Sigmoid colon (tissue), 4 donors: Measurements from ENCODE around the gene MED26.

ENCODE experiments used
- EP300 ChIP-seq, 4 donors: sonication (generic); formaldehyde crosslinking; IDR thresholded peaks; one replicate each; pipeline ENCODE4 v1.6.1; 2017; ENCODE audit warnings: antibody characterized with exemption in 4 of 4
- POLR2AphosphoS5 ChIP-seq, 4 donors: sonication (generic); formaldehyde crosslinking; IDR thresholded peaks; one replicate each; pipeline ENCODE4 v1.6.1; 2017; ENCODE audit warnings: antibody characterized with exemption in 4 of 4
- TF ChIP-seq, protein P1 (sequence below), 4 experiments: fragments of 450-650 bp in 3 of 4; fragments of 200-600 bp in 1 of 4; IDR thresholded peaks; one replicate each; pipeline ENCODE4 v1.5.1; 2016 to 2019; ENCODE audit warnings: antibody characterized with exemption in 4 of 4, mild to moderate bottlenecking in 3 of 4, moderate library complexity in 2 of 4

DNA sequence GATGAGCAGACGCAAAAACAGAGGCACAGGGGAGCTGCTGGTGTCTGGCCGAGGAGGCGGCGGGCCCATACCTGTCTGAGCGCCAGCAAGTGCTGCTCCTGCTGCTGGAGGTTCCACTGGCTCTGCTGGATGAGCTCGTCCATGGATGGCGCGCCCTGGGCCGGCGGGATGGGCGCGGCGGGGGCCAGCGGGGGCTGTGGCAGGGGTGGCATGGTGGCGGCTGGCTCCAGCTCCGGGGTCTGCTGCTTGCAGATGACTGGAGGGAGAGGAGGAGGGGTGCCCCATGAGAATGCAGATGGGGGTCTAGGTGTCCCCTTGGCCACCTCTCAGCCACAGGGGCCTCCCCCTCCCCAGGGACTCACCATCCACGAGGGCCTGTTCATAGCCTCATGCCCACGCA lies 92.6 kb downstream of the MED26 start:
- TF ChIP-seq, protein P1, sequence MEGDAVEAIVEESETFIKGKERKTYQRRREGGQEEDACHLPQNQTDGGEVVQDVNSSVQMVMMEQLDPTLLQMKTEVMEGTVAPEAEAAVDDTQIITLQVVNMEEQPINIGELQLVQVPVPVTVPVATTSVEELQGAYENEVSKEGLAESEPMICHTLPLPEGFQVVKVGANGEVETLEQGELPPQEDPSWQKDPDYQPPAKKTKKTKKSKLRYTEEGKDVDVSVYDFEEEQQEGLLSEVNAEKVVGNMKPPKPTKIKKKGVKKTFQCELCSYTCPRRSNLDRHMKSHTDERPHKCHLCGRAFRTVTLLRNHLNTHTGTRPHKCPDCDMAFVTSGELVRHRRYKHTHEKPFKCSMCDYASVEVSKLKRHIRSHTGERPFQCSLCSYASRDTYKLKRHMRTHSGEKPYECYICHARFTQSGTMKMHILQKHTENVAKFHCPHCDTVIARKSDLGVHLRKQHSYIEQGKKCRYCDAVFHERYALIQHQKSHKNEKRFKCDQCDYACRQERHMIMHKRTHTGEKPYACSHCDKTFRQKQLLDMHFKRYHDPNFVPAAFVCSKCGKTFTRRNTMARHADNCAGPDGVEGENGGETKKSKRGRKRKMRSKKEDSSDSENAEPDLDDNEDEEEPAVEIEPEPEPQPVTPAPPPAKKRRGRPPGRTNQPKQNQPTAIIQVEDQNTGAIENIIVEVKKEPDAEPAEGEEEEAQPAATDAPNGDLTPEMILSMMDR (IDR thresholded peaks at IDR 0.05), result no peak
- TF ChIP-seq POLR2AphosphoS5 (IDR thresholded peaks at IDR 0.05) (no peak), EP300 (IDR thresholded peaks at IDR 0.05) (no peak)
